Measurements from ENCODE around the gene SEC22C.

DNA sequence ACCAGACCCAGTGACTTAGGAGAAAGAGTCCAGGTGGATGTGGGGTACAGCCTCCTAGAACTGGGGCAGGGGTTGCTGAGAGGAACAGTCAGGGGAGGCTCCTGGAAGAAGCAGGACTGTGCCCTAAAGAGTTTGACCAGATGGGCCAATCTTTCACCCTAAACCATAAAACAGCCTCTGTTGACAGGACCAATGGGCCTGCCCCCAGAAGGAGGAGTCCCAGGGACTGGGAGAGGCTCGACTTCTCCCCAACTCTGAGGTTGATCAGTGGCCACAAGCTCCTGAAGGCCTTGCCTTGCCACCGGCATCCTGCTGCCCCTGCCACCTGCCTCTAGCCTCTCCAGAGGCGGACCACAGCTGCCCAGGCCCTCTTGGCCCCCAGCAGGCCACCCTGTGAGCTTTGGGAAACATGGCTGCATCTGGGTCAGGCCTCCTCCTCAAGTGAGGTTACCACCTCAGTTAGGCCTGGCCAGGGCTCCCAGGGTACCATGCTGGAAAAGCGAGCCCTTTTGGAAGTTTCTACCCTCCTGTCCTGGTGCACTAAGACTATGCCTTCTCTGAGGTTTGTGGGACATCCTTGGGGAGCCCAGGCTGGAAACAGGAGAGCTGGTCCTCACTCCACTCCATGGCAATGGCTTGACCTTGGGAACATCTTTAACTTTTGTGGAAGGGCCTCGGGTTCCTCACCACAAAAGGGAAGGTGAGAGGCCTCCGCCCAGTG, 76.5 kb downstream of the SEC22C start:
- TF ChIP-seq CTCF (conservative IDR thresholded peaks at IDR 0.05 in 1 of 2, IDR thresholded peaks at IDR 0.05 in 1 of 2; ENCODE audit: extremely low read depth in 1 of 2, insufficient read depth in 1 of 2, low read depth in 1 of 2, low read length in 2 of 2) (no peak), EZH2 (IDR thresholded peaks at IDR 0.05; ENCODE audit: borderline replicate concordance, low read length) (no peak)
